Stimulated activated CD4-positive, alpha-beta T cell treated with anti-CD3 and anti-CD28 coated beads, Interleukin-1b, Interleukin-23, amount 100 ng/mL, for 4 hours (primary cell): ENCODE data around the gene ANKDD1A.

Source experiments
- DNase-seq, 2 donors: peaks; one replicate each; pipeline ENCODE4 v3.0.0-alpha.2; 2020; ENCODE audit warnings: low read depth in 2 of 2

ANKDD1A gene

GRCh38 chr15:64895285-64896065 lies 16.2 kb upstream of the ANKDD1A start:
- DNase-seq: peak; percentile 36 to 37

- no peak for DNase-seq
These were observed 15.2 kb upstream of the ANKDD1A start for GRCh38 chr15:64896371-64897069.

GRCh38 chr15:64897345-64897985 lies 14.2 kb upstream of the ANKDD1A start:
- no peak for DNase-seq

GRCh38 chr15:64898406-64898805 lies 13.3 kb upstream of the ANKDD1A start:
- DNase-seq: no peak

- DNase-seq: no peak
These were observed 10.6 kb upstream of the ANKDD1A start for GRCh38 chr15:64901141-64901540.

GRCh38 chr15:64901914-64902313 lies 9.8 kb upstream of the ANKDD1A start:
- DNase-seq: no peak

- no peak for DNase-seq
These were observed 8.8 kb upstream of the ANKDD1A start for GRCh38 chr15:64902863-64903262.

GRCh38 chr15:64903326-64903950 lies 8.3 kb upstream of the ANKDD1A start:
- no peak for DNase-seq

- no peak for DNase-seq
These were observed 7.5 kb upstream of the ANKDD1A start for GRCh38 chr15:64904189-64904588.

GRCh38 chr15:64905119-64905831 lies 6.4 kb upstream of the ANKDD1A start:
- peak; percentile 77 to 80 for DNase-seq

- no peak for DNase-seq
These were observed 5.8 kb upstream of the ANKDD1A start for GRCh38 chr15:64905941-64906340.

- DNase-seq: no peak
These were observed 5.3 kb upstream of the ANKDD1A start for GRCh38 chr15:64906402-64906801.

- no peak for DNase-seq
These were observed 3.7 kb upstream of the ANKDD1A start for GRCh38 chr15:64907991-64908390.

GRCh38 chr15:64909546-64909945 lies 2.2 kb upstream of the ANKDD1A start:
- no peak for DNase-seq

GRCh38 chr15:64912379-64913325 lies 950 bp downstream of the ANKDD1A start:
- no peak for DNase-seq

GRCh38 chr15:64915518-64916227 lies 4.0 kb downstream of the ANKDD1A start:
- DNase-seq: no peak

GRCh38 chr15:64916365-64916764 lies 4.7 kb downstream of the ANKDD1A start:
- no peak for DNase-seq

- no peak for DNase-seq
These were observed 5.5 kb downstream of the ANKDD1A start for GRCh38 chr15:64917211-64917610.

- DNase-seq: no peak
These were observed 8.0 kb downstream of the ANKDD1A start for GRCh38 chr15:64919721-64920120.

GRCh38 chr15:64921711-64922110 lies 10.0 kb downstream of the ANKDD1A start:
- no peak for DNase-seq
